Measurements from ENCODE around the gene NFYB. TPM values are rescaled to one million over a fixed set of nuclear protein-coding genes. Genes with fewer than 3 reads are reported as not detected.
"Not testable (repeated sequence)": the region's sequence is repeated elsewhere in the genome, so short reads cannot be mapped to it uniquely, and the experiment has no call there.

The NFYB gene
- 17.6 TPM for total RNA-seq

DNA sequence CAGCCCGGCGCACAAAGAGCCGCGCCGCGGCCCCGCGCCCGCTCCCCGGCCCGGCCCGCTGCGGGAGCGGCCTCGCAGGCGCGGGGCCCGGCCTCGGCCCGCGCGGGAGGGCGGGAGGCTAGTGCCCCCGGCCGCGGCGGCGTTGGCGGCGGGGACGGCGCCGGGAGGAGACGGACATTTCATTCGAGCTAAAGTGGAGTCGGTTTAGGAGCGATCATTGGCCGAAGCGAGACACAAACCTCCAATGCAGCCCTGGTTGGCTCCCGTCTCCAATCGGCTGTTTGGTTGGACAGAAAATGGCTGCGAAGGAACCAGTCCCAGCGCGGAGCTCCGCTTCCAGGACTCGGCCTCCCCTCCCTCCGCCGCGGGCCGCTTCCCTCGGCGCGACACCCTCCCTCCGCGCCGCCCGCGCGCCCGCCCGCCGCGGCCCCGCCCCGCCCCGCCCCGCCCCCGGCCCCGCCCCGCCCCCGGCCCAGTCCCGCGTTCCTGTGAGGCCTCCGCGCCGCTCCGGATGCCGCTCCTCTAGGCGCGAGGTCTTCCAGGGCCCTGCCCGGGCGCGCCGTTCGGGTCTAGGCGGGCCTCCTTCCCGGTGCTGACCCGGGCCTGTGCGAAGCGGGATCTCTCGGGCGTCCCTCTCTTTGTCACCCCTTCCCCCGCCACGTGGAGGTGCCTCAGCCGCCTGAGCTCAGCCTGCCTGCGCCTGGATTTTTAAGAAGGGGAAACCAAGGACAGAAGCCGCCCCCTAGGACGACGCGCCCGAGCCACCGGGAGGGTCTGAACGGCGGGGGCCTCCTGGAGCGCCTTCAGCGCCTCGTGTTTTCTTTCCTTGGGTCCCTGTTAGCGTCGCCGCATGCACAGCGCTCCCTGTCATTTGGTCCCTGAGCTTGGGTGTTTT lies at the start of gene NFYB:
NFYB (minus strand) TSS at position 309 of the 895 bp plus-strand sequence. CDS start 2,757 bp downstream, outside the sequence.
- DNase-seq = peak; percentile 97

DNA sequence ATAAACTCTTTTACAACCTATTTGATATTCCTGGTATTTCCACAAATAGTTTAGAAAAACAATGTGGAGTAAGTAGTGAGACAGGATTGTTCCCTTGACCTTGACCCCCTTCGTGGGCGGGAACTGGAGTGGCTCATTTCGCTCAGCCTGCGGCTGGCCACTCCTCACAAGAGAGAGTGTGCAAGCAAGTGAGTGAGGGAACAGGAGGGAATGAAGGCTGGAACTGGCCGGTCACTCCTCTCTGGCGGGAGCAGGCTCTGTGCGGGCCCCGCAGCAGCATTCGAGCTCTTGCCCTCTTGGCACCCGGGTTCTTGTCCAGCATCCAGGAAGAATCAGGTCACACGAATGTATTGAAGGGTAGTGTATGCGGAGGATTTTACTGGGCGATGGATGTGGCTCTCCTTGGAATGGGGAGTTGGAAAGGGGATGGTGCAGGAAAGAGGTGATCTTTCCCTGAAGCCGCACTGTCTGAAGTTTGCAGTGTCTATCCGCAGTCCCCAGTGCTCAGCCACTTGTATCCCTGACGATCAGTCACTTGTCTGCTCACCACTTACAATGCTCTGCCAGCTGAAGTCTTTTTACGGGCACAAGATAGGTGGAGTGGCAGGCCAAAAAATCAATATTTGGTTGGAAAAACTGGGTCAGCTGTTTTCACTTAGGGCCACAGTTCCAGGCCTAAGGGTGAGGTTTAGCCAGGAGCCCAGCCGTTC lies 49.6 kb upstream of the NFYB start:
- no peak for DNase-seq

DNA sequence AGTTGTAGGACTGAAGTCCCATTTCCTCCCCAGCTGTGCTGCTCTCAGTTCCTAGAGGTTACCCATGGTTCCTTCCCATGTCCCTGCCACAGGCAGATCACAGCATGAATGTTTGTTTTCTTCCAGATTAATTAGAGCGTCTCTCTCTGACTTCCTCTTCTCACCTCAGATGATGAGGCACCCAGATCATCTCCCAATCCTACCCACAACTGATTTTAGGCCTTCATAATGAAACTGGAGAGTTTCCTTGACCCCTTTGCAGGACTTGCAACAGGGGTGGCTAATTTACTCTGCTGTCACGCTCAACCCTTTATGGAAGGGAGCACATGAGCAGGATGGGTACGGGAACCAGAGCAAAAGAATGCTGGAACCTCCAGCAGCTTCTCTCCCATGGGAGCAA lies 45.4 kb upstream of the NFYB start:
- no peak for DNase-seq

DNA sequence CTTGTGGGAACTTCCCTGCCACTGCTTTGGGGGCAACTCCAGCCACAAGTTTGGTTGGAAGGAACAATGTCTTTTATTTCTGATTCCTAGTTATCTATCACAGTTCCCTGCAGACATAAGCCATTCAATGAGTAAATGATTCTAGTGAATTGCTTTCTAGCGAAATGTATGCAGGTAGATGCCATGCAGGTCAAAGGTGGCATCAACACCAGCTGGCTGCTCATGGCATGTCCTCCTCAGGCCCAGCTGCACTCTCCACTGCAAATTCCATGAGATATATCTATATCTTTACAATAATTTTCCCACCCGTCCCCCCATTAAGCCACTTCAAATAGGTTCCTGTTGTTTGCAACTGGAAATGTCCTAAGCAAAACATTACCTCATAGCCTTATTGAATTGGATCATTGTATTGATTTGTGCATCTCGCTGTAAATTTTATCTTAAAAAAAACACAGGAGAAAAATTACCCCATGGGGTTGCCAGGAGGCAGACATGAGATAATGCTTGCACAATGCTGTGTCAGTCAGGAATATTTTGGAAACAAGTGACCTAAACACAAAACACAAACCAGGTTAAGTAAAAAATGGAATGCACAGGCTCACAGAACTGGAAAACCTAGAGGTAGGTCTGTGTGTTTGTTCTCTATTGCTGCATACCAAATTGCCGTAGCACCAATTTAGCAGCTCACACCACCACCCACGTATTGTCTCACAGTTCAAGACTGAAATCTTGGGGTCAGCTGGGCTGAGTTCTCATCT lies 44.8 kb upstream of the NFYB start:
- DNase-seq = no peak

DNA sequence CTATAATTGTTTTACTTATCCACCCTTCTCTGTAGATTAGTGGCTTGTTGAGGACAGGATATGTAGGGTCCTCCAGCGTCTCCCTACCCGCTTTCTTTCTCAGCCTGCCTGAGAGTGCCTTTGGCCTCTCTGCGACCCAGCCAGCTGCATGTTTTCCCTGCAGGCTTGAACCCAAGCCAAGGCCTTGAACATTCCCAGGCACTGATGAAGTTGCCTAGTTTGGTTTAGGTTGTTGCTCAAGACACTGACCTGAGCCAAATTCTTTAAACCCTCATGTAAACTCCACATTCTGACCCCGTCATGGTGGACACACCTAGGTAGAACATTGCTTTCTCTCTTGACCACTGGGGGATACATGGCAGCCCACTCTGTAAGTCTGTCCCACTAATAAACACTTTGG lies 44.1 kb upstream of the NFYB start:
- DNase-seq = no peak

DNA sequence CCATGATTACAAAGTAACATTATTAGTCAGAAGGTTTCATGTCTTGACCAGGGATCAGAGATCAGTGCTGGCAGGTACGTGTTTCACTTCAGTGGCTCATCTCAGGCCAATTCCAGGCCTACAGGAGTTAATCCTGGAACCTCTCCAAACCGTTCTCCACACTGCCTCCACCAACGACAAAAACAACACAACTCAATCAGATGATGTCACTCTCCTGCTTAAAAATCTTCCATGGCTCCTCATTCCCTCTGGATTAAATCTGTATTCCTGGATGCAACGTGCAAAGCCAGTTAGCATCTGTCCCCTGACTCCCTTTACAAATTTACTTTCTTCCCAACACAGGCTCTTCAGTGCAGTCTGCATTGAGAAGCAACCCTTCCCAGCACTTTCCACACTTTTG lies 43.3 kb upstream of the NFYB start:
- DNase-seq = no peak

DNA sequence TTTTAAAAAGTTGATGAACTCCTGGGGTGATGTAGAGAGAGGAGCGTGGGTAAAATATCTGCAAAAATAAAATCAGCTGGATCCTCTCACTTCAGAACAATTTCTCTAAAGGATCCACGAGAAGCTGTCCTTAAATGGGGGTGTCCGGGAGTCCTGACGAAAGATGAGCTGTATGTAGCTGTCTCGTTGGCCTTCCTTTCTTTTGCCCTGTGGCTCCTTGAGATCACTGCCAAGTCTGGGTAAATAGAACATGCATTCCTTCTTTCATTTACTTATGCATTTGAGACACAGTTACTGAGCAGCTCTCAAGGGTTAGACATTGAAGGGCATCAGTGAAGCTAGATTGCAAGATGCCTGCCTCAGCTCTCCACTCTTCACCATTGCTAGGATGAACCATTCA lies 42.4 kb upstream of the NFYB start:
- no peak for DNase-seq

DNA sequence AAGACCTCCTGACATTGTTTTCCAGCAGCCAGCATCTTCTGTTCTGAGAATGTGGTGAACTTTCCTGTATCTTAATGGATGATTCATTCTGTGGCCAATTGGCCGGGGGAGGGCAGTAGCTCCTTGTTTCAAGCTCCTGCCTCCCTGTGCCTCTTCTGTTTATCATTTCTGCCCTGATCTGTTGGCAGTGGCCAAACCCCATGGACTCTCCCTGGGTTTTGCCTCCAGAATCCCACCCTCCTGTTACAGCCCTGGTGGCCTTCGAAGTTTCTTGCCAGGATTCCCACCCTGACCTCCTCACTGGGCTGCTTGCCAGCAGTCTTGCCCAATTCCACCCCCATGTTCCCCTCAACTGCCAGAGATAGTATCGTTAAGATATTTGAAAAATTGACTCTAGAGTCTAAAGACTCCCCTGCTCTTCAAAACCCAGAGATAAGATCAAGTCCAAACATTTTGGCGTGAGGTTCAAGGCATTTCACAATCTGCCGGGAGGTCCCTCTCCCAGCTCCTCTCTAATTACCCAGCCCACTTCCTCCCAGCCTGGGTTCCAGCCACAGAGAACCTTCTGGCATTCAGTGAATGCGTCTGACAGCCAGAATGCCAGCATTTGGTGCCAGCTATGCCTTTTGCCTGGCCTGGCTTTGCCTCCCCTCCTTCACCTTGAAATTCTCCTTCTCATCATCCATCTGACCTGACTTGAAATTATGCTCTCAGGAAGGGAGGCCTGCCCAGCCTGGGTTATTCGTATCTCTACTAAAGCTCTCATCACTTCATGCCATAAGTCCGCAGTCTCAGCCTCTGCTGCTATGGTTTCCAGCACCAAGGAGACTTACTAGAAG lies 39.9 kb upstream of the NFYB start:
- DNase-seq = peak; percentile 42

DNA sequence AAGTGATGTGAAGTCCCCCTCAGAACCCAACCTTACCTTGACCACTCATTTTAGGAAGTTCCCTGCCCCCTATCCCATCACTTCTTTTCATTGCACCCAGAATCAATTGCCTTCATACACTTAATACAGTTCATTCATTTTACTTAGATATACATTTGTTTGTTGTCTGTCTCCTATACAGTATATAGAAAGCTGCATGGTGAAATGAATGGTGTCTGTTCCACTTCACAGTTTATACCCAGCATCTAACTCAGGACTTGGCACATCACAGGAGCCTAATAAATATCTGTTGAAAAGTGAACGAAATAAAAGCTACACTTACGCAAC lies 39.3 kb upstream of the NFYB start:
- no peak for DNase-seq

DNA sequence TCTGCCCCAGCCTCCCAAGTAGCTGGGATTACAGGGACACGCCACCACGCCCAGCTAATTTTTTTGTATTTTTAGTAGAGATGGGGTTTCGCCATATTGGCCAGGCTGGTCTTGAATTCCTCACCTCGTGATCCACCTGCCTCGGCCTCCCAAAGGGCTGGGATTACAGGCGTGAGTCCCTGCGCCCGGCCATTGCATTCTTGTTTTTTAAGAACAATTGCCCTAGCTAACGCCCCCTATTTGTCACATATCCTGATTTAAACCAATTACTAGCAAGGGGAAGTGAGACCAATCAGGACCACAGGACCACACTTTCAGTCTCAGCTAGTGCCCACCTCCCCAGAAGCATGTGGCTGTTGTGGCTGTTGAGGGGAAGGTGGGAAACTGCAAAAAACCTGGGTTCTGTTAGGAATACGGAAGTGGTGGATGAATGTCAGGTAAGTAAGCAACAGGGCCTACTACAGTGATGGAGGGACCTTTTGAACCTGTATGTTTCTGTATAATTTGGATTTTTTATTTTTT lies 37.8 kb upstream of the NFYB start:
- DNase-seq = no peak

DNA sequence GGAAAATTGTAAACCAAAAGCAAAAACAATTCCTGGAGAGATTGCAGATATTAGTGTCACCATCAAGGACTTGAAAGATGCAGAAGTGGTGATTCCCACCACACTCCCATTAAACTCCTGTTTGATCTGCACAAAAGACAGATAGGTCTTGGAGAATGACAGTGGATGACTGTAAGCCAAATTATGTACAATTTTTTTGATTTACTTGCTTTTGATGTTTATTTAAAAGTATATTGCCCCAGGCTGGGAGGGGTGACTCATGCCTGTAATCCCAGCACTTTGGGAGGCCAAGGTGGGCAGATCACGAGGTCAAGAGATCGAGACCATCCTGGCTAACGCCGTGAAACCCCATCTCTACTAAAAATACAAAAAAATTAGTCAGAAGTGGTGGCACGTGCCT lies 35.8 kb upstream of the NFYB start:
- not testable (repeated sequence) for DNase-seq

DNA sequence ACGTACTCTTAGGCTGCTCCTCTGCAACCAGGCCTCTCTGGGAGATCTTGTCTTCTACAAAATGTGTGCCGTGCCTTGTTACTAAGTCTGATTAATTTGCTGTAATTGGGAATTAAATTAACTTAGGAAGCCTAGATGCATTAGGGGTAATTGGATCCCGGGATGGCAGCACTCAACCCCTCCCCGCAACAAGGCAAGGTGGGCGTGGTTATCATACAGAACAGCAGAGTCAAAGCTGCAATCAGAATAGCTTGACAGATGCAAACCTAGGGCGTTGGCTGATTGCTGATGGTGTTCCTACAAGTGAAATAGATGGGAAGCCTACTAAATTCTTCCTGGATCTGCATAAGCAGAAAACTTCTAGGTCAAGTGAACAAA lies 34.5 kb upstream of the NFYB start:
- no peak for DNase-seq

DNA sequence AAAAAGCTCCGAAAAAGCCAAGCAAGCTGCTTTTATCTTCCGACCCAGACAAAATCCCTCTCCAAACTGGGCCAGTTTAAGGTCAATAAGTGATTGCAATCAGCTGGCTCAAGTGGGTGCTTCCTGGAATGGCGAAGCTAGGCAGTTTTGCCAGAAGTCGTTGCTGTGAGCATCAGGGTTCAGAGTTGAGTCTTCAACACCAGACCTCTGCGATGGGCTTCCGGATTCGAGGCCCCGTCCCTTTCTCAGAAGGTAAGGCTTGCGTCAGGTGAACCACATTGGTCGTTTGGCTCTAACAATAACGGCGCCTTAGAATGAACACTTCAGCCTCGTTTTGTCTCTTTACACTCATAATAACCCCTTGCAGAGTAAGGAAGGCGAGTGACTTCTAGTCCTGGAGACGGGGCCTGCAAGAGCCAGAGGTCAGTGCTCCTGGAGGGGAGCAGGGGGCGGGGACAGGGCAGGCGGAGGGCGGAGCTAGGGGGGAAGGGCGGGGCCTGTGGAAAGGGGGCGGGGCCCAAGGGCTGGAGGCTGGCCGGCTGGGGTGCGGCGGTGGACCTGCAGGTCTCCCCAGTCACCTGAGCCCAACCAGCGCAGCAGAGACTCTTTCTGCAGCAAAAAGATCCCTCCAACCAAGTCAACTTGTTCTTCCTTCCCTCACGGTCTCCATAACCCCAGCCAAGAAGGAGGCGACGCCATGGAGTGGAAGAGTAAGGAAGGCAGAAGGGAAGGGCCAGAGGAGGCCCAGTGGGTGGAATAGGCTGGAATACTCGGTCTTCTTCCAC lies 34.0 kb upstream of the NFYB start:
- DNase-seq = no peak

DNA sequence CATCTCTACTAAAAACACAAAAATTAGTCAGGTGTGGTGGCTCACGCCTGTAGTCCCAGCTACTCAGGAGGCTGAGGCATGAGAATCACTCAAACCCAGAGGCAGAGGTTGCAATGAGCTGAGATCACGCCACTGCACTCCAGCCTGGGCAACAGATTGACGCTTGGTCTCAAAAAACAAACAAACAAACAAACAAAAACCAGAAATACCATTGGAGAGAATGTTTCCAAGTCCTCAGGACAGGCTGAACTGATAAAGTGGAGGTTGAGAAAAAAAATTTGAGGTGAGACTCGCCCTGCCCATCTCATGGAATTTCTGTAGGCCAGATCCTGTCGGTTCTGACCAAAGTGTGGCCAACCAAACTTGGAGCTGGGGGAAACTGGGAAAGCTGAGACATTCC lies 30.6 kb upstream of the NFYB start:
- no peak for DNase-seq

DNA sequence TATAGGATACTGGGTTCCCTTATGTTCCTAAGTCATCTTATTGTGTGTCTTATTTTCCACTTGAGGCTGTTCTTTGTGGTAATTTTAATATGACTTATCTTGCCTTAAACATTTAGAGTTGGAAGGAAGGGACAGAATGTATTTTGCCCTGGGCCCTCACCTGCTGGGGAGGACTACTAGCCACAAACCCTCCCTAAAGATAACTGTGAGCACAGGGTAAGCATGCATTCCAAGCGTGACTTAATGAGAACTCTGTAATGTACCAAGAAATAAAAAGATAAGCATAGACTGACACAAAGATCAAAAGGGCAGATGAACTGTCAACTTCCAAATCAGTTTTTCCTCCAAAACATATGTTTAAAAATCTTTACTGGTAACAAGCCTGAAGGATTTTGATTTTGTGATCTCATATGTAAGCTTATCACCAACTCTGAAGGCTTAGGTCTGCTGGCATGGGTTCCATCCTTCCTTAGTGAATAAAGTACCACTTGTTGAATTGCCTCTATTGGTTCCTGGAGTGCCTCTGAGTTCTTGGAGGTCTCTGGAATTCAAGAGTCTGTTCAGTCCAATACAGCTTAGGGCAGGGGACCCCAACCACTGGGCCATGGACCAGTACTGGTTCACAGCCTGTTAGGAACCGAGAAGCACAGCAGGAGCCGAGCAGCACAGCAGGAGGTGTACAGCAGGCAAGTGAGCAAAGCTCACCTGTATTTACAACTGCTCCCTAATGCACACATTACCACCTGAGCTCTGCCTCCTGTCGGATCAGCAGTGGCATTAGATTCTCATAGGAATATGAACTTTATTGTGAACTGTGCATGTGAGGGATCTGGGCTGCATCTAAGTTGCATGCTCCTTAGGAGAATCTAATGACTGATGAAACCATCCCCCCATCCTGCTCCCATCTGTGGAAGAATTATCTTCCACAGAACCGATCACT lies 29.8 kb upstream of the NFYB start:
- no peak for DNase-seq

DNA sequence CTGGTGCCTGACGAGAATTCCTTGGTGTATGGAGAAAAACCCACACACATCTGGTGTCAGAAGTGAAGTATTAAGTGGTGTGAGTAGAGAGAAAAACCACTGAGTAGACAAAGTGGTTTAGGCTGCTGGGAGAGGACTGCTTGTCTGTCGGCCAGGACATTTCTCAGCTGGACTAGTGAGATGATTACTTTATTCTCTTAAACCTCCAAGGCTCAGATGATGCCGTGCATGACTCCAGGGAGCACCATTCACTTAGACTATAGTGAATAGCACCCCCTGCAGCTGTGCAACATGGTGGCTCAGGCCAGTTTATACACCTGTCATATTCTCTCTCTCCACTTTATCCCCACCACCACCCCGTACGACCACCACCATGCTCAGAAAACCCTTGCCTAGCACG lies 28.5 kb upstream of the NFYB start:
- DNase-seq = no peak

DNA sequence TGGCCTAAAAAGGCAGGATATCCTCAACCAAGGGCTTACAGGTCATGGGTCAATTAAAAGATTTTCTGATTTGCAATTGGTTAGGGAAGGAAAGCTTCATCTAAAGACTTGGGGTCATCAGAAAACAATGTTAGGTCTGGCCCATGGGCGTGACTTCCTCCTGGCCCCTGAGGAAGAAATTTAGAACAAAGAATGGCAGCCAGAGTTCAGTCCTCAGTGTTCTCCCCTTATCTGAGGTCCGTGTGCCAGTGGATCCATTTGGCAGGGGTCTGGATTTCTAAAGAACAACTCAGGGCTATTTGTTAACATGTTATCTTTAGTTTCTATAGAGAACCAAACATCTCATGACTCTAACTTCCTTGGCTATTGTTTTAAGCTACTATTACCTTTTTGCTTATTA lies 27.8 kb upstream of the NFYB start:
- no peak for DNase-seq

DNA sequence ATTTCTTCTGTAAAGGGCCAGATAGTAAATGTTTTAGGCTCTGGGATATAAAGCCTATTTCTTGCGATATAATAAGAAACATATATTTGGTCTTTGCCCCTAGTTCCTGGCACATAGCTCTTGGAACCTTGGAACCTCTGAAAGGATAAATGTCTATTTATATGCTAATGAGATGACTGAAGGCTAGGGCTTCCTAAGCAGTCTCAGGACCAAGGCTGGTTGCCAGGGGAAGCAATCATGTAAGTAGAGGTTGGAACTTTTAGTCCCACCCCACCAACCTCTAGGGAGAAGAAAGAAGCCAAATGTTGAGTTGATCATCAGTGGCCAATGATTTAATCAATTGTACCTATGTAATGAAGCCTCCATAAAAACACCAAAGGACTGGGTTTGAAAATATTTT lies 26.6 kb upstream of the NFYB start:
- DNase-seq = no peak

DNA sequence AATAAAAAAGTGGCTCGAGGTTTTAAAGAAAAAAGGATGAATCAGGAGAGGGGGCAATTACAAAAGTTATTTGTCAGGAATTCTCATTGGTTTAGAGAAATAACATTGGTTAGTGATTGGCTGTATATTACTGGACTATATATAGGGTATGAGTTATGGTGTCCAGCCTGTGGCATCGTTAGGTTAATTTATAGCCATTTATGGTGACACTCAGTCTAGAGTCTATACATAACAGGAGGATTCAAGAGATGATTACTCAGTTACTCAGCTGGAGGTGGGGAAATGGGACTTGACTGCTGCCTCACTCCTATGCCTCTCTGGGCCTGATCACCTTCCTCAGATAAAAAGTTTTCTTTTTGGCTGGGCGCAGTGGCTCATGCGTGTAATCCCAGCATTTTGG lies 25.6 kb upstream of the NFYB start:
- DNase-seq = no peak

DNA sequence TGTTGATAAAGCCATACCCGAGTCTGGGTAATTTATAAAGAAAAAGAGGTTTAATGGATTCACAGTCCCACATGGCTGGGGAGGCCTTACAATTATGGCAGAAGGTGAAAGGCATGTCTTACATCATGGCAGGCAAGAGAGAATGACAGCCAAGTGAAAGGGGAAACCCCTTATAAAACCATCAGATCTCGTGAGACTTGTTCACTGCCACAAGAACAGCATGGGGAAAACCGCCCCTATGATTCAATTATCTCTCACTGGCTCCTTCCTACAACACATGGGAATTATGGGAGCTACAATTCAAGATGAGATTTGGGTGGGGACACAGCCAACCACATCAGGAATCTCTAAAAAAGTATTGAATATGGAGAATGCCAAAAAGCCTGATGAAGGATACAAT lies 25.0 kb upstream of the NFYB start:
- DNase-seq = not testable (repeated sequence)

Data from skin of body (tissue), 2 donors.